GM18517 (cell line): ENCODE measurements around the gene GLT1D1.

Experiments
- ATAC-seq: cut with Tn5 transposase; IDR thresholded peaks from one replicate; pipeline ENCODE4 v1.9.1; 2021; ENCODE audit warnings: mild to moderate bottlenecking, moderate library complexity; ENCODE audit not compliant: unreplicated experiment

The GLT1D1 gene

GRCh38 chr12:128852026-128852698, 1.1 kb upstream of the GLT1D1 start:
- no peak for ATAC-seq

- ATAC-seq = no peak
These were observed 421 bp downstream of the GLT1D1 start for GRCh38 chr12:128853600-128854197.

- ATAC-seq = no peak
These were observed 2.9 kb downstream of the GLT1D1 start for GRCh38 chr12:128856035-128856790.

- ATAC-seq = no peak
These were observed 3.5 kb downstream of the GLT1D1 start for GRCh38 chr12:128856791-128857078.

- no peak for ATAC-seq
These were observed 4.0 kb downstream of the GLT1D1 start for GRCh38 chr12:128857133-128857763.

GRCh38 chr12:128859311-128859710, 6.0 kb downstream of the GLT1D1 start:
- no peak for ATAC-seq

- no peak for ATAC-seq
These were observed 8.1 kb downstream of the GLT1D1 start for GRCh38 chr12:128861226-128862016.

- no peak for ATAC-seq
These were observed 10.7 kb downstream of the GLT1D1 start for GRCh38 chr12:128863957-128864356.

GRCh38 chr12:128864516-128865186, 11.4 kb downstream of the GLT1D1 start:
- no peak for ATAC-seq

GRCh38 chr12:128867466-128867865, 14.2 kb downstream of the GLT1D1 start:
- ATAC-seq = no peak

GRCh38 chr12:128871516-128871892, 18.2 kb downstream of the GLT1D1 start:
- ATAC-seq = no peak

- ATAC-seq = no peak
These were observed 19.0 kb downstream of the GLT1D1 start for GRCh38 chr12:128872303-128872702.

- ATAC-seq = no peak
These were observed 23.3 kb downstream of the GLT1D1 start for GRCh38 chr12:128876559-128876958.

- no peak for ATAC-seq
These were observed 26.9 kb downstream of the GLT1D1 start for GRCh38 chr12:128879898-128880764.

GRCh38 chr12:128891856-128892255, 38.6 kb downstream of the GLT1D1 start:
- no peak for ATAC-seq

- ATAC-seq = no peak
These were observed 50.0 kb downstream of the GLT1D1 start for GRCh38 chr12:128903236-128903635.

GRCh38 chr12:128905003-128905544, 51.8 kb downstream of the GLT1D1 start:
- no peak for ATAC-seq

- no peak for ATAC-seq
These were observed 53.3 kb downstream of the GLT1D1 start for GRCh38 chr12:128906485-128907137.

GRCh38 chr12:128908254-128908653, 55.0 kb downstream of the GLT1D1 start:
- no peak for ATAC-seq
